Testis (tissue), 3 donors: ENCODE measurements around the gene DPP10. TPM values are rescaled to one million over a fixed set of nuclear protein-coding genes. Genes with fewer than 3 reads are reported as not detected.

Experiments used
- DNase-seq: peaks from one replicate; pipeline ENCODE4 v3.0.0-alpha.2; 2019
- H3K27ac ChIP-seq, 2 donors: fragments of 200-600 bp; sonication (generic); one replicate each; pipeline ENCODE4 v1.5.1; 2019
- H3K27me3 ChIP-seq: fragments of 200-600 bp; sonication (generic); one replicate; pipeline ENCODE4 v1.5.1; 2019
- H3K36me3 ChIP-seq: fragments of 200-600 bp; sonication (generic); one replicate; pipeline ENCODE4 v1.5.1; 2017; ENCODE audit warnings: low read depth; ENCODE audit errors: missing control alignments
- H3K4me1 ChIP-seq: fragments of 200-600 bp; sonication (generic); one replicate; pipeline ENCODE4 v1.5.1; 2019
- H3K4me3 ChIP-seq, 2 donors: fragments of 200-600 bp; sonication (generic); one replicate each; pipeline ENCODE4 v1.5.1; 2017 to 2019
- H3K9me3 ChIP-seq: fragments of 200-600 bp; sonication (generic); one replicate; pipeline ENCODE4 v1.5.1; 2017
- CTCF ChIP-seq, 3 experiments: fragments of 450-650 bp in 2 of 3; fragments of 200-600 bp in 1 of 3; sonication (generic) in 1 of 3; IDR thresholded peaks; one replicate each; pipeline ENCODE4 v1.5.1; 2016 to 2019; ENCODE audit warnings: antibody characterized with exemption in 3 of 3, mild to moderate bottlenecking in 2 of 3, moderate library complexity in 1 of 3
- POLR2A ChIP-seq: fragments of 450-650 bp; IDR thresholded peaks from one replicate; pipeline ENCODE4 v1.6.1; 2017; ENCODE audit warnings: antibody characterized with exemption, mild to moderate bottlenecking, moderate library complexity
- WGBS, 2 donors: methylation state at CpG; one replicate each; pipeline ENCODE4 v1.1.5; 2018; 5-methylcytosine and 5-hydroxymethylcytosine counted together
- intact Hi-C: fragments of 100-400 bp; cut with DNase I; formaldehyde crosslinking; loops from one replicate; pipeline ENCODE4 v1.15.1; 2023; ENCODE audit warnings: low total_unique reads
- polyA plus RNA-seq: library from polyadenylated mRNA; stranded (reverse); fragments of 350-450 nt; fragmentation: Illumina TruSeq; extraction: RNeasy Lipid Tissue Mini Kit (QIAGEN cat#74804); gene quantifications from one replicate; pipeline ENCODE4 v1.2.3, GENCODE V29; 2014; ENCODE audit warnings: low read depth, low replicate concordance; ENCODE audit not compliant: insufficient read depth
- total RNA-seq, 2 donors: library from RNA; depleted of rRNA; stranded (reverse); fragments of >200 nt; gene quantifications; one replicate each; pipeline ENCODE4 v1.2.3, GENCODE V29; 2016

Gene DPP10
- total and polyA plus RNA-seq, 3 donors from 2014 or later: 1.7 to 6.7 (median 6.7) TPM

- no peak overlapping the region for H3K4me3 ChIP-seq
- no peaks in the 10 kb centered on the region for H3K4me1 ChIP-seq
- intact Hi-C loops: no loop called here
- no peak overlapping the region for H3K27ac ChIP-seq
- 64 to 66% methylated on average over 2 of the region's 2 CpGs for WGBS, 2 donors
- no peaks in the 10 kb centered on the region for H3K9me3 ChIP-seq
- H3K36me3 ChIP-seq: no peaks in the 10 kb centered on the region
- no peaks in the 10 kb centered on the region for H3K27me3 ChIP-seq
- no peak for DNase-seq
- no peak for TF ChIP-seq CTCF (IDR thresholded peaks at IDR 0.05)
- TF ChIP-seq POLR2A: no peak
Measured at GRCh38 chr2:114919985-114920384, 477.5 kb downstream of the DPP10 start.

GRCh38 chr2:114922076-114922475, 479.6 kb downstream of the DPP10 start:
- DNase-seq: no peak
- TF ChIP-seq CTCF (IDR thresholded peaks at IDR 0.05) (no peak), POLR2A (no peak)

GRCh38 chr2:114925296-114926255, 483.1 kb downstream of the DPP10 start:
- Histone ChIP-seq H3K36me3 (no peaks in the 10 kb centered on the region), H3K4me3 (no peak overlapping the region), H3K27ac (no peak overlapping the region), H3K4me1 (peaks cover 10% of the 10 kb centered on the region), H3K27me3 (no peaks in the 10 kb centered on the region), H3K9me3 (no peaks in the 10 kb centered on the region)
- intact Hi-C loops: no loop called here
- TF ChIP-seq POLR2A (no peak), CTCF (IDR thresholded peaks at IDR 0.05) (no peak)
- DNase-seq: peak; percentile 48
- 58 to 66% methylated on average over 10 of the region's 10 CpGs for WGBS, 2 donors

More at GRCh38 chr2:114922076-114922475, 479.6 kb downstream of the DPP10 start:
- no peaks in the 10 kb centered on the region for H3K27me3 ChIP-seq
- intact Hi-C loops: no loop called here
- no peaks in the 10 kb centered on the region for H3K36me3 ChIP-seq
- 96 to 97% methylated on average over 3 of the region's 3 CpGs for WGBS, 2 donors
- H3K4me1 ChIP-seq: peaks cover 10% of the 10 kb centered on the region
- no peak overlapping the region for H3K4me3 ChIP-seq
- no peaks in the 10 kb centered on the region for H3K9me3 ChIP-seq
- no peak overlapping the region for H3K27ac ChIP-seq

GRCh38 chr2:114926303-114926702, 483.9 kb downstream of the DPP10 start:
- WGBS, 2 donors: 84 to 88% methylated on average over 4 of the region's 4 CpGs
- no peaks in the 10 kb centered on the region for H3K36me3 ChIP-seq
- H3K9me3 ChIP-seq: no peaks in the 10 kb centered on the region
- H3K27ac ChIP-seq: no peak overlapping the region
- TF ChIP-seq CTCF (IDR thresholded peaks at IDR 0.05) (no peak), POLR2A (no peak)
- intact Hi-C loops: no loop called here
- DNase-seq: no peak
- H3K27me3 ChIP-seq: no peaks in the 10 kb centered on the region
- no peak overlapping the region for H3K4me3 ChIP-seq
- H3K4me1 ChIP-seq: peaks cover 10% of the 10 kb centered on the region
